Activated CD4-positive, alpha-beta memory T cell treated with anti-CD3 and anti-CD28 coated beads for 36 hours (primary cell): ENCODE data around the gene NUP98. TPM values are rescaled to one million over a fixed set of nuclear protein-coding genes. Genes with fewer than 3 reads are reported as not detected.

ENCODE experiments used
- CTCF ChIA-PET: fragments of 350-600 bp; sonication (Branson Sonifier 250); formaldehyde crosslinking; loops from one replicate; lab custom pipeline; 2021; ENCODE audit warnings: antibody characterized with exemption, inconsistent platforms; lab: Charles Lee
- POLR2A ChIA-PET: fragments of 350-600 bp; sonication (Branson Sonifier 250); formaldehyde crosslinking; loops from one replicate; lab custom pipeline; 2021; ENCODE audit warnings: antibody characterized with exemption; lab: Charles Lee
- DNase-seq: peaks from one replicate; pipeline ENCODE4 v3.0.0-alpha.2; 2020
- H3K27ac Mint-ChIP-seq: one replicate; pipeline ENCODE4 v1.8.0; 2021; ENCODE audit warnings: mixed read lengths
- H3K27me3 Mint-ChIP-seq: one replicate; pipeline ENCODE4 v1.8.0; 2021; ENCODE audit warnings: mixed read lengths
- H3K36me3 Mint-ChIP-seq: one replicate; pipeline ENCODE4 v1.8.0; 2021; ENCODE audit warnings: mixed read lengths
- H3K4me1 Mint-ChIP-seq: one replicate; pipeline ENCODE4 v1.8.0; 2021; ENCODE audit warnings: low read depth, mixed read lengths
- H3K4me3 Mint-ChIP-seq: one replicate; pipeline ENCODE4 v1.8.0; 2021; ENCODE audit warnings: mild to moderate bottlenecking, mixed read lengths
- H3K9me3 Mint-ChIP-seq: one replicate; pipeline ENCODE4 v1.8.0; 2021; ENCODE audit warnings: mixed read lengths
- intact Hi-C: fragments of 100-400 bp; cut with micrococcal nuclease; formaldehyde crosslinking; loops from one replicate; pipeline ENCODE4 v1.15.1; 2023
- total RNA-seq, 2 experiments: library from RNA; stranded (reverse); gene quantifications; one replicate each; pipeline ENCODE4 v1.2.3, GENCODE V29; 2021

NUP98 gene
- total RNA-seq, 2 experiments from 2014 or later, result 90.6 to 104 TPM

DNA sequence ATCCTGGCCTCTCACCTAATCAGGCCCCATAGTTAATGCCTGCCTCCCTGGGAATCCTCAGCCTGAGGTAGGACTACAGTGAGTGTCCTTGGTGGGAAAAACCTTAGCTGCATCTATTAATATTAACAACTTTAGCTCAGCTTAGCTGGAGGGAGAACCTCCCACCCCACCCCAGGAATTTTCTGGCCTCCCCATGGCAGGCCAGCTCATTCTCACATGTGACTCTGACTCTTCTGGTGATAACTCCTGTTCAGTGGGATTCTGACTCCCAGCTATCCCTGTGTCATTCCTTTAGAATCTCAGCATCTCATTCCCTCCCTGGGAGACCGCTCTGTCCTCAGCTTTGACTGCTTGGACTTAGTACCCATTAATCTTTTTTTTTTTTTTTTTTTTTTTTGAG is 170.1 kb downstream of the NUP98 start:
- no peaks in the 10 kb centered on the region for H3K27me3 Mint-ChIP-seq
- H3K4me1 Mint-ChIP-seq, result peaks cover 6% of the 10 kb centered on the region
- H3K27ac Mint-ChIP-seq, result no peak overlapping the region
- no peaks in the 10 kb centered on the region for H3K36me3 Mint-ChIP-seq
- no peak overlapping the region for H3K4me3 Mint-ChIP-seq
- no peak for DNase-seq
- POLR2A ChIA-PET, result no interaction called here
- CTCF ChIA-PET, result no interaction called here
- H3K9me3 Mint-ChIP-seq, result no peaks in the 10 kb centered on the region
- intact Hi-C loops, result no loop called here

- no peak overlapping the region for H3K4me3 Mint-ChIP-seq
- DNase-seq, result peak; percentile 14
- no peaks in the 10 kb centered on the region for H3K27me3 Mint-ChIP-seq
- intact Hi-C loops, result no loop called here
- H3K36me3 Mint-ChIP-seq, result no peaks in the 10 kb centered on the region
- H3K4me1 Mint-ChIP-seq, result peaks cover 4% of the 10 kb centered on the region
- ChIA-PET POLR2A (no interaction called here), CTCF (interaction anchor here (0.8 to 1.1 kb wide), 2 partner anchors 16 to 285 kb away, joined by 3 to 5 read pairs; no protein-coding TSS in a partner anchor)
- H3K27ac Mint-ChIP-seq, result no peak overlapping the region
- no peaks in the 10 kb centered on the region for H3K9me3 Mint-ChIP-seq
These were observed 170.9 kb downstream of the NUP98 start for GRCh38 chr11:3626250-3626960.

Other genes with a start within 250 kb of the NUP98 start
- not detected for gene ART5, start 155.6 kb downstream of the NUP98 start, total RNA-seq
- not detected for gene ART1, start 152.4 kb downstream of the NUP98 start, total RNA-seq
- gene CHRNA10, start 126.2 kb downstream of the NUP98 start, total RNA-seq, result 1 to 10 TPM in 1 of 2 experiments, under 1 TPM in 1; 0.57 to 1.0 TPM
- 10 to 100 TPM; 27.4 to 30.2 TPM for gene PGAP2, start 11.0 kb upstream of the NUP98 start, total RNA-seq
- gene RHOG, start 43.4 kb upstream of the NUP98 start, total RNA-seq, result 100 to 1,000 TPM; 181 to 186 TPM
- gene STIM1, start 58.1 kb upstream of the NUP98 start, total RNA-seq, result 10 to 100 TPM; 55.9 to 61.1 TPM